Measurements from ENCODE around the gene RALGDS. TPM values are rescaled to one million over a fixed set of nuclear protein-coding genes. Genes with fewer than 3 reads are reported as not detected.

RALGDS gene
- total RNA-seq, 1 donor from 2014 or later: 68.9 TPM

DNA sequence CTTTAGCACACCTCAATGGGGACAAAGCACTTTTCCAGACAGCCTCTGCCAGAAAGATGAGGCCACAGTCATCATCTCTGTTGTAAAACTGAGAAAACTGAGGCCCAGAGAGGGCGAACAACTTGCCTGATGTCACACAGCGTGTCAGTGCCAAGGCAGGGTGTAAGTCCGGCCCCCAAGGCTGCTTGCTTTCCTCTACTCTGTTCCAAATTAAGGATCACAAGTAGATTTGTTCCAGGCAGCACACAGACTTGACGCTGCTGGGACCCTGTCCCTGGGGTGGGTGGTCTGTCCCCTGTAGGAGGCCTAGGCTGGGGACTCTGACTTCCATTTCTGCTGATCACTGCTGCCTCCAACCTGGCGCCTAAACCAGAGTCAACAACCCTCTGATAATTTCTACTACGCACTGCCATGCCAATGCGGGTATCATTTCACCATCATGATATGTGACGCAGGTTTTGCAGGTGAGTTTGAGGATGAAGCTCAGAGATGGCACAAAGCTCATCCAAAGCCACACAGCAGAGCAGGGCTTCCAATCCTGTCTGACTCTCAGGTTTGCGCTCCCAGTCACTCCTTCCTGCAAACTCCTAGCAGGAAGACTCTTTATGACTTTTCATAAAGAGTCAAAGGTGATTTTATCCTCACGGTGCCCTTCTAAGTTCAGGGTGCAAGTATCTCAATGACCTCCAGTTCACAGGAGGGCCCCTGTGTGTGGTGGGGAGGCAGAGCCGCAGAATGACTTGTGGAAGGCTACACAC, 13.5 kb upstream of the RALGDS start:
- peak; percentile 55 for DNase-seq

DNA sequence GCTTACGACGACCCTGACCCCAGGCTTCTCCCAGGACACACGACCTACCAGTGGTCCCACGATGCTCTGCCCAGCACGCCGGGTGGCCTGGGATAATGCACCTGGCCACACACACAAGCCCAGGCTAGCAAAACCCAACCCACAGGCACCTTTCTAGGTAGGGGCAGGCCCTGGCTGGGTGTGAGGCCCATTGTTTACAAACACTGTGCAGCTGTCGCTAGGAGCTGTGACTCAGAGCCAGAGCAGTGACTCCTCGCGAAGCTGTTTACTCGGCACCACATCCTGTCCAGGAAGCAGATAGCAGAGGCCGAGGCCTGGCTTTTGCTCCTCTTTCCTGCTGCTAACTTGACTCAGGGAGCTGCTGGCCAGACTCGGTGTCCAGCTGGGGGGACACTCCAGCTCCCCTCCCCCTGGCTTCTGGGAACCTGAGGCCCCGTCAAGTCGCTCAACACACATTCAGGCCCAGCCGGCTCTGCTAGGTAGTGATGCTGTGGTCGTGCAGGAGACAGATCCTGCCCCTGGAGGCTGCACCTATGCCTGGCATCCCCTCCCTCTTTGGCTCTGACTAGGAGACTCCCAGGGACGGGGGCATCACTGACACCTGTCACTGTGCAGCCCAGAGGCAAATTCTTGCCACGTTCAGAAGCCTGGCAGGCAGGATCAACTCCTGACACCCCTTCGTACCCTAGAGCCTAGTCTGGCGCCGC, 12.8 kb upstream of the RALGDS start:
- peak; percentile 99 for DNase-seq

DNA sequence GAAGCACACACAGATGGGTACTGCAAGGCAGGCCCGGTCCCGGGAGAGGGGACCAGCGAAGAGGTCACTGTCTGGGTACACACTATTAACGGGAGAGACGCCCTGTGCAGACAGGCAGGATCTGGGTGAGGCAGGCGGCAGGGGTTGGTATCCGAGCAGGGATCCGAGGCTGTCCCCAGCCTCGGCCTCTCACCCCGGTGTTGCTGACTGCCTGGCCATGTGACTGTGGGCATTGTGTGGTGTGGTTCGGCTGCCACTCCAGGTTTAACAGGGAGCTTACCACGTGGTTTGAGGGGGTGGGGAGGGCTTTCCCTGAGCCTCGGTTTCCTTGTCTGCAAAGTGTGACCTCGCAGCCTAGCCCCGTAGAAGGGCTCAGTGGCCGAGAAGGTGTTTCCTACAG, 11.1 kb upstream of the RALGDS start:
- DNase-seq: no peak

DNA sequence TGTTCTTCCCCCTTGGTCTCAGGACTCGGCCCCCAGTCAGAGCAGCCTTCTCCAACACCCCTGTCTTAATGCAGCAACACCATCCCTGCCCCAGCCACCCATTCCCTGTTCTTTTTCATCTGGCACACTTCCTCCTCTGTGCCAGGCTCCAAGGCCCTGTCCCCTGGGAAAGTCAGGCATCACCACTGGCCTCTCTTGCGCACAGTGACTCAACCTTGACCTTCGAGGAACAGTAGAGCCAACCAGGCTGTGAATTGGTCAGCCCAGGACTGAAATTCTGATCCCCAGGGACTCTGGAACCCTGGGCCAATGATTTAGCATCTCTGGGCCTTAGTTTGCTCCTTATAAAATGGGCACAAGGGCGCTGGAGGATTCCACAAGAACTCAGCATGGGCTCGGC, 10.5 kb upstream of the RALGDS start:
- no peak for DNase-seq

DNA sequence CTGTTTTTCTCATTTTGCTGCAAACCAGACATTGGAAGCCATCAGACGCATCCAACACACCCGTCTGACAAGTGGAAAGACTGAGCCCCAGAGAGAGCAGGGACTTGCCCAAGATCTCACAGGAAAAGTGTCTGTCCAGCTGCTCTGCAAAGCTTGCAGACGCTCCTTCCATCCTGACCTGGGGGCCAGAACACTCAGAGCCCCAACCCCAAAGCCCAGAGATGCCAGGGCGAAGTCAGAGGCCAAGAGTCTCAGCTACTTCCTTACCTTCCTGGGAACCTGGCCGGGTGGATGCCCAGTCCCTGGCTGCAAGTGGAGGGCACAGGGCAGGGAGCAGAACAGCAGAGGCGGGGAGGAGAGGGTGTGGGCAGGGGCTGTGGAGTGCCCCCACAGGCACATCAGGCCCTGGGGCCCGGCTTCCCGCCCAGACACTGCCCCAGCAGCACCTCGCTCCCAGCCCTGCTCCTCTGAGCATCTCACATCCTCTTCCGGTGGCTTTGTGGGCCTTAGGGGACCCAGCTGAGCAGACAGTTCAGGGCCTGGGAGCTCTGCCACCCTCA, 9.7 kb upstream of the RALGDS start:
- DNase-seq: no peak

DNA sequence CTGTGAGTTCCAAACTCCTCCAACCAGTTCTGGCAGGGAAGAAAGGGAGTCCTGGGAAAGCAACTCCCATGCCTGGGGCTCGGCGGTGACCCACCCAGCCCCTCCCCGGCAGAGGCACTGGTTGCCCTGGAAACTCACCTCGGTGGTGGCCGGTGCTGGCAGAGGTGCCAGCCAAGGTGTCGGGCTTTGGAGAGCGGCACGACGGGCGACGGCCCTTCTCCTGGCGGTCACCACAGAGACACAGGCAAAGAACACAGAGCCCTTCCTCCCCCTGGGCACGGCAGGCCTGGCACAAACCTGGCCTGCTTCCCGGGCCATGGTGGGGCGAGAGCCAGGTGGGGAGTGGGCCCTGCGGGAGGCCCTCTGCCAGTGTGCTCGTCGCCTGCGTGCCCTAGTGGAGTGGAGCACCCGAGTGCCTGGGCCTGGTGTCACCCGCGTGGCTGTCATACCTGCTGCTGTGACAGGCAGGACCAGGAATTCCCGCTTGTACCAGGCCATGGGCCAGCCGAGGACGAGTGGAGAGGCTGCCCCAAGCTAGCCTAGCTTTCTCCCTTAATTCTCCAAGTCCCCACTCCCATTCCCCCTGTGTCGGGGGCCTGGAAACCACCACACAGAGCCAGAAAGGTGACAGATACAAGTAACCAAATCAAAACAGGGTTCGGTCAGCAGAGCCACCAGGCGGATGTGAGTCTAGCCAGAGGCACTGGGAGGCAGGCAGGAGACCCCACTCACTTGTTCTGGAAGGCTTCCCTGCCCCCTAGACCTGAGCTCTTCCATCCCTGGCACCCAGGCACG, 8.2 kb upstream of the RALGDS start:
- DNase-seq: no peak

DNA sequence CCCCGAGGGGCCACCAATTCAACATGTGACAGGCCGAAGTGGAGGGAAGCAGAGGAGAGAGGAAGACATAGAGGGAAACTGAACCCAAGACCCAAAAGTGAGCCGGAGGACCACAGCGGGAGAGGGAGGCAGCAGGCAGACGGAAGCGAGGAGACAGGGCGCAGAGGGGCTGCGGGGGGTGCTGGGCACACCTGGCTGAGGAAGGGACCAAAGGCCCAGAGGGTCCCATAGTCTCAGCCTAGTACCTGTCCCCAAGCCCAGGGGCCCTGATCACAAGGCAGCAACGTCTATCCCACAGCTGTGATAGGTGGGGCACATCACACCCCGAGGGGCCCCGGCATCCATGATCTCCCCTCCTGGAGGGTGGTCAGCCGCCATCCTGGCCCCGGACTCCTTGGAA, 7.1 kb upstream of the RALGDS start:
- no peak for DNase-seq

DNA sequence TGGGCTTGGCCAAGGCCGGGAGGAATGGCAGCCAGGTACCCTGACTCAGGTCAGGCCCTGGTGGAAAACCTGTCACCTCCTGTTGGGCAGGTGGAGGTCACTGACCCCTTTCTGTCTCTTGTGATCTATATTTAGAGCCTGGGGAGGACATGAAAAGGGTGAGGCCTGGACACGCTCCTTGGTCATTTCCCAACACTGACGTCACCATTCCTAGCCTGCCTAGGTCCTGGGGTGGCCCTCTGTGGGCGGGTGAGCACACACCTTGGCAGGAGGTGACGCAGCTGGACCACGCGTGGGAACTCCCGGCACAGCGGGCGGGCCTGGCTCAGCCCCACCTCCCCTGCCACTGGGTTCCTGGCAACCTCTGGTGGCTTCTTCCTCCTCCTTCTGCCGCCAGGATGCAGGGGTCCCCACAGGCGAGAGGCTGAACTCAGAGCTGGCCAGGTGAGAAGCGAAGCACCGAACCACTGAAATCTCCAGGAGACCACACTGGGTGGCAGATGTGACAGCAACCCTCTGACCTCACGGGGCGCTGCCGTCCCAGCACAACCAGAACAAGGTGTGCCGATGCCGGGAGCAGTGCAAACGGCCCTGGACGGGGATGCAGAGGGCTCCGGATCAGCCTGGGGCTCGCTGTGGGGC, 6.4 kb upstream of the RALGDS start:
- DNase-seq: peak; percentile 56

DNA sequence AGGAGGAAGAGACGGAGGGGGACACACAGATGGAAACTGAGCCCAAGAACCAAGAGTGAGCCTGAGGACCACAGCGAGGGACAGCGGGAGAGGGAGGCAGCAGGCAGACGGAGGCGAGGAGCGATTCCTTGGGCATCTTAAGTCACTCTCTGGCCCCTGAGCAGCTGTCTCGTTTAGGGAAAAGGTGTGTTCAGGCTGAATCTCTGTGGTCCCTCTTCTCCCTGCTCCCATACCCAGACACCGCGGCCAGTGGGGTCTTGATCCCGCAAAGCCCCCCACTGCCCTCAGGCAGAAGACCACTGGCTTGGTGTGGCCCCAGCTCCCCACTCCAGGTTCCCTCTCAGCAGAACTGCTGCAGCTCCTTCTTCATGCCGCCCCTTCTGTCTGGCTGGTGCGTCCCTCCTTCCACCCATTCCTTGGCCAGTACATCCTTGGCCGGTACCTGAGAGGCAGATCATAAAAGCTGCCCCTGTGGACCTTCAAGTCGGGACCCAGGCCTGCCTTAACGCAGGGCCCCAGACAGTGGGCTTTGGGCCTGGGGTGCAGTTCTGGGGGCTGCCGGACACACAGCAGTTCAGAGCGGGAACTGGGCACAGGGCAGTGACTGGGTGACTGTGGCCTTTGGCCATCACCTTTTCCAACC, 5.8 kb upstream of the RALGDS start:
- peak; percentile 48 for DNase-seq

DNA sequence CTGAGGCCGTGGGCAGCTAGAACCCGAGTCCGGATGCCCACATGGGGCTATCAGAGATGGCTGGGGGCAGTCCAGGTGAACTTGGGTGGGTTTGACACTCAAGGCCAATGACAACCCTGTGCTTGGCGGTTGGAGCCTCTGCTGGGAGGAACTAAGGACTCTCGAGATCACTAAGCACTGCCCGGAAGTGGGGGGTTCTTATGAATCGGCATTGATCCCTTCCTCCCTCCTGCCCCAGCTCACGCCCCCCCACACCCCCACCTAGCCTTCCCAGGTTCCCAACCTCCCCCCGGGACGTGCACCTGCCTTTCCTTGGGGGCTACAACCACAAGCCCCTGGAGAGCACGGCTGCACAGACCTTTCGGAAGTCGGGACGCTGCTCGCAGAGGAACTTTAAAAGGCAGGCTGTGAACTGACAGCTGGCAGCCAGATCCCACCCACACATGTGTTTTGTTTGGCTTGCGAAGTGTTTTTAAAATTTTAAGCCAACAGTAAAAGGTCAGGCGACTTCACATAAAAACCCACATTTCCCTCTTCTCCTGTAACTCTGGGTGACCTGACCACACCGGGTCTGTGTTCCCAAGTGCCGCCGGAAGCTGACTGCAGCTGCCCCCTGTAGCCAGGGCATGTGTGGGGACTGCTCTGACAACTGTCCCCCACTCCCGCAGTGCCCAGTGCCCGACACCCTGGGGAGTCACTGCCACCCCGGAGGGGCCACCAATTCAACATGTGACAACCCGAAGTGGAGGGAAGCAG, 5.1 kb upstream of the RALGDS start:
- peak; percentile 85 for DNase-seq

DNA sequence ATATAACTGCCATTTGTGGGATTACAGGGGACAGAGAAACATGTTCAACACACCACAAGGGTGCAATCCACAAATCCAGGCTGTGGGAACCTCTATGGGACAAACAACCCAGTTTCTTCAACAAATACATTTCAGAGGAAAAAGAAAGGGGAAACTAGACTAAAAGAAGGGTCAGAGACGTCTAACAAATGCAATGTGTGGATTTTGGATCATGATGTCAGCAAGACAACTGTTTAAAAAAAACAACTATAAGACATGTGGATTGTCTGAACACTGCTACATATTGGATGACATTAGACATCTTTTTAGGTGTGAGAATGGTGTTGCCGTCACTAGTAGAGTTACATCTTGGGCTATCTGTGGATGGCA, 3.9 kb upstream of the RALGDS start:
- no peak for DNase-seq

DNA sequence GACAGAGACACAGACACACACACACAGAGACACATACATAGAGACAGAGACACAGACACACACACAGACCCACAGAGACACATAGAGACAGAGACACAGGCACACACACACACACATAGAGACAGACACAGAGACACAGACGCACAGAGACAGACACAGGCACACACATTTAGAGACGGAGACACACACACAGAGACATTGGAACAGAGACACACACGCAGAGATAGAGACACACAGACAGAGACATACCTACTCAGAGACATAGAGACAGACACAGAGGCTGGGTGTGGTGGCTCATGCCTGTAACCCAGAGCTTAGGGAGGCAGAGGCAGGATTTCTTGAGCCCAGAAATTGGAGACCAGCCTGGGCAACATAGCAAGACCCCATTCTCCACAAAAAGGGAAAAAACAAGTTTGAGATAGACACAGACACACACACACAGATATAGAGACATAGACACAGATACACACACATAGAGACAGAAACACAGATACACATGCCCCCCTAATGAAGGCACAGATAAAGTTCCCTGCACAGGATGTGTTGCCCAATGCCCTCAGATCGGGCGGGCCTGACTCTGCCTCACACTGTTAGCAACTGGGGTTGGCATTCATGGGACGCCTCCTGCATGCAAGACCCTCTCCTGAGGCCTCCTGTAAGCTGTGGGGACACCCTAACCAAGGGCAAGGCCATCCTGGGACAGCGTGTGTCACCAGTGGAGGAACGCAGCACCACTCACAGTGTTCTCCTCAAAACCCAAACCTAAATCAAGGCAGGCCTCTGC, 3.3 kb upstream of the RALGDS start:
- no peak for DNase-seq

DNA sequence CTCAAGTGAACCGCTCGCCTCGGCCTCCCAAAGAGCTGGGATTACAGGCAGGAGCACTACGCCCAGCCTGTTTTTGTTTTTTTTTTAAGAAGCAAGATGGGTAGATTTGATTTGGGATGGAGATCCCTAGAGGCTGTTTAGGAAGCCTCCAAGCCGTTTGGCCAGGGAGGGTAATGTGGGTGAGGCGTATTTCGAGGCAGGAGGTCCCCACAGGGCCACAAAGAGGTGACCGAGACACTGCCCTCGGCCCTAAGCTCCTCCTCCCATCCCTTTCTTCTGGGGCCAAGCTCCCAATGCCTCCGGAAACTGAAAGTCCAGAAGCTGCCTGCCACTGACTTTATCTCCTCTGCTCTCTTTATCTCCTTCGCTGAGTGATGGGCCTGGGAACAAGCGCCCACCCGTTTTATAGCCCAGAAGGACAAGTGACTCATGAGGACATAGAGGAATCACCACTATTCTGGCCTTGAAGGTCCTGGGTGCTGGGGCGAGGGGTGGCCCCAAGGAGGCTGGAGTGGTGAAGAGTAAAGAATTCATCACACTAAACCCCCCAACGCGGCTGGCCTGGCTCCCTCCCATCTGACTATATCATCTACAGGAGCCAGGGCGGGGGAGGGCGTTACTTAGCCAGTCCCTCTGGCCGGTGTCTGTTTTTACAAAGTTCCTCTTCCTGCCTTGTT, 2.0 kb upstream of the RALGDS start:
- no peak for DNase-seq

DNA sequence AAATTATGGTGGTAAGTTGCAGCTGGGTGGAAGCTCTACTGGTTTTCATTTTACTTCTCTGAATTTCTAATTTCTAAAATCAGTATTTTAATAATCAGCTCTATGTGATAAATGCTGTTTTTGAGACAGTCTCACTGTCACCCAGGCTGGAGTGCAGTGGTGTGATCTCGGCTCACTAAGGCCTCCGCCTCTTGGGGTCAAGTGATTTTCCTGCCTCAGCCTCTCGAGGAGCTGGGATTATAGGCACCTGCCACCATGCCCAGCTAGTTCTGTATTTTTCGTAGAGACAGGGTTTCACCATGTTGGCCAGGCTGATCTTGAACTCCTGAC, 1.5 kb upstream of the RALGDS start:
- DNase-seq: no peak

DNA sequence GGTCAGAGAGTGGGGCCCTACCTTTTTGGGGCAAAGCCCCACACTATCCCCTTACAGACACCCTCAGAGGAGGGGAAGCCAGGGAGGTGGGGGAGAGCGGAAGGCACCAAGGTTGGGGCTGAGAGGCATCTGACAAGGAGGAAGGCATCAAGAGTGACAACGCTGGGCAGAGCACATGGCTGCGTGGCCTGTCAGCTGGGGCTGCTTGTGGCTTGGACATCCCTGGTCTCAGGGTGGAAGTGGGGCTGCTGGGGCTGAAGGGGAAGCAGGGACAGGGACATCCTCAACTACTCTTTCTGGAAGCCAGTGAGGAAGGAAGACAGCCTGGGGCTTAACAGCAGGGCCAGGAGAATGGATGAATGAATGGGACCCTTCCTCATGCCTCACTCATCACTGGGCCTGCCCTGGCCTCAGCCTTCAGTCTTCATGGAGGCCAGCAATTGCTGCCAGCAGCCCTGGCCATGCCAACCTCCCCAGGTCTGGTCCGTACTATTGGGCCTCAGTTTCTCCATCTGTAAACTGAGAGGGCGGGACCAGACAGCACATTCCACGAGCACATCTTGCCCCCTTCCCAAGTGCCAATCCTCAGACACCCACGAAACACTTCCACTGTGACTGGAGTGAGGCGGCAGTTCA, 993 bp upstream of the RALGDS start:
- DNase-seq: no peak

DNA sequence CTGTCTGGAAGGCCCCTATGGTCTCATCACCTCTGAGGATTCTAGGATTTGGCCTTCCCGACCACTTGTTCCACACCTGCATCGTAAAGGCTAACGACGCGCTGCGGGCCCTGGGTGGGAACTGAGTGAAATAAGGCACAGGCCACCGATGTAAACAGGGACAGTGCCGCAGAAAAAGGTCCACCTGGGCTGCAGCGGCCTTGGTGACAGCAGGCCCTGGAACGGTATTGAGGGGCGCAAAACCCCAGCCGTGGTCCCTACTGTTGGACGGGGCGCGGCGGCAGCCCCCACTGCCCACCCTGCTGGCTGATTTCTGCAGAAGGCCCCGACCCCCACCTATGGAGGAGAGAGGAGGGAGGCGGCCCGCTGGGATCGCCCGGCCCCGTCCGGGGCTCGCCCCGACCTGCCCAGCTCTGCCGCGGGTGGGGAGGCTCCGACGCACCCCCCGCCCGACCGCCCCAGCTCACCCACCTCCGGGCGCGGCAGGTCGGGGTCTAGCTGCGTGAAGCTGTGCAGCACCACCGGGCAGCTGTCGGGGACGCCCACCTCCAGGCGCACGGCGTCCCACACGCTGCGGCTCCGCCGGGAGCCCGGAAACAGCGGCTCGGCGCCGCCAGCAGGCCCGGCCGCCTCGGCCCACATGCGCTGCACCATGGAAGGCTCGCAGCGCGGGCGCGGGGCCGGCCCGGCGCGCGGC, 391 bp downstream of the RALGDS start:
- DNase-seq: no peak

DNA sequence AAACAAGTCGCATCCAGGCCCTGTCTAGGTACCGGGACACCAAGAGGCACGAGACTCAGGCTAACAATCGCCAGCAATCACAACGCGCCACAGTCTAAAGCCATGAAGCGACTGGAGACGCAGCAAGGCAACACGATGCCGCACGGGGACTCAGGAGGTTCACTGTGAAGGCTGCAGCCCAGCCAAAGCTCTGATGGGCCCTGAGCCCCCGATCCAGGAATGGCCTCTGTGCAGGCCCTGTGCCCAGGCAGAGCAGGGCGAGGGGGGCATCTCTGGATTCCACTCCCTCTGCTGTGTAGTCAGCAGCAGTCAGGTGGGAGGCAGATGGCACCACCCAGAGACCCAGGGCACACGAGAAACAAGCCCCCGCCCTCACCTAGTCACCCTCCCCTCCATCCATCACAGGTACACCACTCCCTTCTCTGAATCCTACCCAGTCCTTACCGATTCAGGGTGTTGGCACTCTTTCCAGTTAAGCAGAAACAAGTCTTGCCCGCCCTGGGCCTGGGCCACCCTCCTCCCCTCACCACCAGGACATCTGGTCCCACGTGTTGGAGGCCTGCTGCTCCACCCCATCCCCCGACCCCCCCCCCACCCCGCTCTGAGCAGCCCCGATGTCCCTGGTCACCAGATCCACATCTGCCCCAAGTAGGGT, 1.1 kb downstream of the RALGDS start:
- DNase-seq: peak; percentile 43

DNA sequence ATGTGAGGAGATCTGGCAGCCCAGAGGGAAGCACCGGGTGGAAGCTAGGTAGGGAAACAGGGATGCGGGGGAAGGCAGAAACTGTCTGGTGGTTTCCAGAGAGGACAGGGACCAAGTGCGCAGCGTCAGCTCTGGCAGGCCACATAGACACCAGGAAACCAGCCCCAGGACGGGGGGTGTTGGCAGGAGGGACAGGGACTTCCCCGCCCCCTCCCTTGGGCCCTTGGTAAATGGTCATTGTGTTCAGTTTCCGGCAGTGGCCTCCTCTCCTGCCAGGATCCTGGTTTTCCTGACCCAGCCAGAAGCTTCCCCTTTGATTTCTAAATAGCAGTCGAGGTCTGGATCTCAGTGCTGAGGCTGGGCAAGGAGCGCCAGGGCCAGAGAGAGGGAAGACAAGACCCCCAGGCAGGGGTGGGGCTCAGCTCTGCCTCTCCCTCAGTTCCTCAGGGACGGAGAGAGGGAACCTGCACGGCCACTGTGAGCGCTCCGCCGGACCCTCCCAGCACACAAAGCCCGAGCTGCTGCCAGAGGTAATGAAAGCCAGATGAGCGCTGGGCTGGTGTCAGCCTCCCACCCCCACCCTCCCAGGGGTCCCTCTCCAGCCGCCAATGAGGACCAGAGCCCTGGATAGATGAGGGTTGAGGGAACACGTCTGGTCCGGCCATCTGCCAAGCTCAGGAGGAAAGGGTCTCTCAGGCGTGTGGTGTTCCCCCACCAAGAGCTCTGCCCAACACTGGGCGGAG, 1.8 kb downstream of the RALGDS start:
- peak; percentile 64 for DNase-seq
